ENCODE results near the gene MOAP1.
"Not testable (repeated sequence)": the region's sequence is repeated elsewhere in the genome, so short reads cannot be mapped to it uniquely, and the experiment has no call there.

Gene MOAP1, protein sequence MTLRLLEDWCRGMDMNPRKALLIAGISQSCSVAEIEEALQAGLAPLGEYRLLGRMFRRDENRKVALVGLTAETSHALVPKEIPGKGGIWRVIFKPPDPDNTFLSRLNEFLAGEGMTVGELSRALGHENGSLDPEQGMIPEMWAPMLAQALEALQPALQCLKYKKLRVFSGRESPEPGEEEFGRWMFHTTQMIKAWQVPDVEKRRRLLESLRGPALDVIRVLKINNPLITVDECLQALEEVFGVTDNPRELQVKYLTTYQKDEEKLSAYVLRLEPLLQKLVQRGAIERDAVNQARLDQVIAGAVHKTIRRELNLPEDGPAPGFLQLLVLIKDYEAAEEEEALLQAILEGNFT

GRCh38 chr14:93184391-93185348 lies at the start of gene MOAP1, which contains the start of gene LYSET:
MOAP1 (minus strand) TSS chr14:93184897; CDS start chr14:93184242, 655 bp downstream.
LYSET (plus strand) TSS chr14:93185317; CDS start chr14:93185406, 89 bp downstream.
- DNase-seq, result peak; percentile 80

DNA sequence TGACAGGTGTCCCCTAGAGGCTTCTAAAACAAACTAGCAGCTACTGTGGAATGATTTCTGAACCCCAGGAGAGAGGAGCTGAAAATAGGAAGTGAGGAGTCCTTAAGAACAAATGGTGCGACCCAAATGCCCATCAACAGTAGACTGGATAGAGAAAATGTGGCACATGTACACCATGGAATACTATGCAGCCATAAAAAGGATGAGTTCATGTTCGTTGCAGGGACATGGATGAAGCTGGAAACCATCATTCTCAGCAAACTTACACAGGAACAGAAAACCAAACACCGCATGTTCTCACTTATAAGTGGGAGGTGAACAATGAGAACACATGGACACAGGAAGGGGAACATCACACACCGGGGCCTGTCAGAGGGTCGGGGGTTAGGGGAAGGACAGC lies 48.4 kb upstream of the MOAP1 start:
- not testable (repeated sequence) for DNase-seq

- no peak for DNase-seq
Measured at GRCh38 chr14:93232159-93232558, 47.5 kb upstream of the MOAP1 start.

DNA sequence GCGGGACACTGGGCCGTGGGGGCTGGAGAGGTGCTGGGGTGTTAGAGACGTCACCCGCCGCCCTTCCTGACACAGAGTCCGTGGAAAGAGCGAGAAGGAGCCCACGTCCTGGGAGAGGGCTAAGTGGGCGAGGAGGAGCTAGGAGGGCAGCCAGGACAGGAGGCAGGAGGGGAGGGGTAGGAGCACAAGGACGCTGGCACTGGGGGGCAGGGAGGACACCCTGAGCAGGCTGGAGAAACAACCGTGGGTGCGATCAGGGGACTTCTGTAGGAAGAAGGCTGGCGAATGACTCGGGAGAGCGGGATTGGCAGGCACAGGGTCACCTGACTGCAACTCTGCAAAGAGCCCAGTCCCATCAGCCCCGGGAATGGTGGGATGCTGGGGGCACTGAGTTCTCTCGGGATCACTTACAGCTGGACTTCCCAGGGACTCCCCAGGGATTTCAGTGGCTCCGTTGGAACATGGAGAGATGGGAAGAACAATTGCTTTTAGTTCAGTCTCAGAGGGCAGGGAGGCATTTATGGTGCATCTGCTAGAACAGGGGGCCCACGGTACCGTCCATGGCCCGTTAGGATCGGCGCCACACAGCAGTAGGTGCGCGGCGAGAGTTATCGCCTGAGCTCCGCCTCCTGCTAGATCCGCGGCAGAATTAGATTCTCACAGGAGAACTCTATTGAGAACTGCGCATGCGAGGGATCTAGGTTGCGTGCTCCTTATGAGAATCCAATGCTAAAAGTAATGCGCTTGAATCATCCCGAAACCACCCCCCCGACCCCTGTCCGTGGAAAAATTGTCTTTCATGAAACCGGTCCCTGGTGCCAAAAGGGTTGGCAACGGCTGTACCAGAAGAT lies 46.7 kb upstream of the MOAP1 start:
- peak; percentile 24 for DNase-seq

DNA sequence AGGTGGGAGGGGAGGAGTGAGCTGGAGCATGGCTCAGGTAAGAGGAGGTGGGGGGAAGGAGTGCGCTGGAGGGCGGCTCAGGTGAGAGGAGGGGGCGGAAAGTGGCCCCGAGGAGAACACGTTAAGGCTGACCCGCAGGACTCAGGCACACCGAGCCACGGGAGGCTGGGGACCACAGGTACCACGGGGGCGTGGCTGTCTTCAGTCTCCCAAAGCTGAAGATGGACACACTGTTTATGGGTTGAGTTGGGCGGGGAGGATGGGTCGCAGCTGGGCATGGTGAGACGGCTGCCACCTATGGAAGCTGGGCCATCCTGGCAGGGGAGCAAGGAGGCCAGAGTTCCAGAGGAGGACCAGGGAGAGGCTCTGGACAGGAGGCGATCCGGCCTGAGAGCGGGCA lies 45.8 kb upstream of the MOAP1 start:
- no peak for DNase-seq

DNA sequence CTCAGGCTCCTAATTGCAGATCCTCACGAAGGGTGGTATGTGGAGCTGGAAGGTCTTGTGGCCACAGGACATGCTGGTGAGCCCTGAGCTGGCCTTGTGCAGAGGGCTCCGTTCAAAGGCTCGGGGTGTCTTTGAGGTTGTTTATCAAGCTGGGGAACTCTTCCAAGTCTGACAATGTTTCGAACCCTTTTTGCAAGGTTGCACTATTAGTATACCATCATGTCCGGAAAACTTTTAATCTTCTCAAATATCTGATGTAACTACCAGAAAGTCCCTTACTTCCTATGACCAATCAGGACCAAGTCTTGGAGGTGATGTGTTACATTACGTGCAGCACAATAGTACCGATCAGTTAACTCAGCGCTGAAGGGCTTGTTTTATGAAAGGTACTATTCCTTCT lies 43.9 kb upstream of the MOAP1 start:
- DNase-seq, result no peak

DNA sequence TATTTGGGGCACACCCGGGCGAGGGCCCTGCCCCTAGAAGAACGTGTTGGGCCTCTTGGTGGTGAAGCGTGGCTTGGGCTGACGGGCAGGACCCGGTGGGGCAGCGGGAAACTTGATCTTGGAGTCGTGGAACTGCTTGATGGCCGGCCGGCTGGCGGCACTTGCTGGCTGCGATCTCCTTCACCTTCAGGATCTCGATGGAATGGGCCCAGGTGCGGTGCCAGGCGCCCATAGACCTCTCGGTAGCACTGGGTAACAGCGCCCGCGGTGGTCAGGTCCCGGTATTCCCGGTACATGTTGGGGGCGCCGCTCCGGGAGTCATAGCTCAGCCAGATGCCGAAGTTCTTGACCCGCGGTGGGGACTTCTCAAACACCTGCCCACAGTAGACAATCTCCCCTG lies 38.9 kb upstream of the MOAP1 start:
- DNase-seq, result no peak

DNA sequence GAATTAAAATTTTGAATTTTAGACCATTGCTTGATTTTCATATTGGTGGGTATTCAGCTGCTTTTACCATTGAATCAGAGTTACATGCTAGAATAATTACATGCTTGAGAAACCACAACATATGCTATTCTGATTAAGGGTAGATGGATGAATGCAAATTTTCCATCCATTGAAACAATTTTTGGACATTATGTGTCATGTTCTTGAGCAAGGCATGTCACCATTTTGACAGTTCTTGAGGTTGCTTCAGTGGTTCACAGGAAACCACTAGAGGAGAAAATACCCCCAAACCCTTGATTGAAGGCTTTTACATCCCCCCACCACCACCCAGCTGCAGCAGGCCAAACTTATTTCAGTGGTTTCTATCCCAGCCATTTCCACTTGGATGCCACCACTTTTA lies 35.8 kb upstream of the MOAP1 start:
- no peak for DNase-seq

GRCh38 chr14:93219103-93219726 lies 34.5 kb upstream of the MOAP1 start:
- DNase-seq, result peak; percentile 29

DNA sequence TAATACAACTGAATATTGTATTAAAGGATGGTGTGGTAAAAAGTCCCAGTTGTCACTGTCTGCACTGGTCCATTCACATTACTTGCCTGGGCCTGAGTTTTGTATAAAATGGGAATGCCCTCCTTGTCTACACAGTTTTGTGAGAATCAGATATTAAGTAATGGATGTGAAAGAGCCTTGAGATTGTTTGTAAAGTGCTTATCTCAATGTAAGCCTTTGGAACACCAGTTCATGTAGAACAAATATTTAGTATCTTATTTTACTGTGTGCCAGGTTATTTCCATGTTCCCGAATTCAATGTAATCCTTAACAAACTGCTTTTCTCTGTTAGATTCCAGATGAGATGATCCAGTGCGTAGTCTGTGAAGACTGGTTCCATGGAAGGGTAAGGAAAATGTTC lies 29.9 kb upstream of the MOAP1 start:
- no peak for DNase-seq

DNA sequence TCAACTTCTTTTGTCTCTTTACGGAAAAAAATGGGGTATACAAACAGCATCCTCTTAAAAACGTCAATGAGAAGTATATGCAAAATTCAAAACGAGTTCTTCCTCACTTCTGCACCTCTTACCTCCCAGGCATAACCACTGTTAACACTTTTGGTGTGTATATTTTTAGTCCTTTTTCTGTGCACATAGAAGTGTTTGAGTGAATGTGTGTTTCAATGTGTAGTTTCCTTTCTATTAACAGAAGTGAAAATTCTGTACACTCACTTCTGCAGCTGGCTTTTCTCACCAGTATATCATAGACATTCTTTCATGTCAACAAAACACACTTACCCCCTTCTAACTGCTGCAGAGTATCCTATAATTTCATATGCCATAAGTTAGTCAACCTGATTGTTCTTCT lies 27.7 kb upstream of the MOAP1 start:
- DNase-seq, result no peak

GRCh38 chr14:93207468-93208308 lies 23.0 kb upstream of the MOAP1 start:
- DNase-seq, result no peak

DNA sequence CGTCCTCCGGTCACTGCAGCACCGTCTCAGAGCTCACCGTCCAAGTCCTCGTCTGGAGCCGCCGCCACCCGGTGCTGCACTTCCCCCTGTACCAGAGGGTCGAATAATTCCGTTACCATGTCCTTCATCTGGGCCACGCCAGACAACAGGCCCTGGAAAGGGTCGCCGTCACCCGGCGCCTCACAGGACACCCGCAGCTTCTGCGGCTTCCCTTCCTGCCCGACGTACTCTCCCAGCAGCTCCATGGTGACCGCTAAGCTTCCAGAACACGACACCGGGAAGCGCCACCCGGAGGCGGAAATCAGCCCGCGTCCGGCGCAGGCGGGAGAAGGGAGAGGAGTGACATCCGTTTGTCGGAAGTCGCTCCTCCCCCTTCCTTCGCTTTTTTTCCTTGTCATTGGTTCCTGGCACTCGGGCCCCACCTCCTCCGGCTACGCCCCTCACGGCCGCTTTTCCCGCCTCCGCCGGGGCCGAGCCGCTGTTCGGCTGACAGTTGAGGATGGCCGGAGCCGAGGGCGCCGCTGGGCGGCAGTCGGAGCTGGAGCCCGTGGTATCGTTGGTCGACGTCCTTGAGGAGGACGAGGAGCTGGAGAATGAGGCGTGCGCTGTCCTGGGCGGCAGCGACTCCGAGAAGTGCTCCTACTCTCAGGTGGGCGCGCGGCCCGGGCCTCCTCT lies 22.2 kb upstream of the MOAP1 start, which contains the start of the genes GON7 and UBR7:
TSS of gene GON7 (minus strand) at position 273 of the 675 bp plus-strand sequence. CDS start at position 245, 28 bp downstream.
TSS of gene UBR7 (plus strand) at position 464 of the 675 bp plus-strand sequence. CDS start at position 500, 36 bp downstream.
- peak; percentile 98 for DNase-seq

GRCh38 chr14:93201155-93201704 lies 16.5 kb upstream of the MOAP1 start:
- no peak for DNase-seq

GRCh38 chr14:93200553-93200952 lies 15.9 kb upstream of the MOAP1 start:
- DNase-seq, result no peak

DNA sequence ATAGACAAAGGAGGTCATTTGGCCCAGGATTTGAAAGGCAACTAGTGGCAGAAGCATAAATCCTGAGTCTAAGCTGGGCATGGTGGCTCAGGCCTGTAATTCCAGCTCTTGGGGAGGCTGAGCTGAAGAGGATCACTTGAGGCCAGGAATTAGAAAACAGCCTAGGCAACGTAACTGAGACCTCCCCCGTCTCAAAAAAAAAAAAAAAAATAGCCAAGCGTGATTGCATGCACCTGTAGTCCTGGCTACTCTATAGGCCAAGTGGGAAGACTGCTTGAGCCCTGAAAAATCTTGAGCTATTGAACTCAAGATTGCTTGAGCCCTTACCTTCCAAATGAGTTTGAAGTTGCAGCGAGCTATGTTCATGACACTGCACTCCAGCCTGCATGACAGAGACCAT lies 14.3 kb upstream of the MOAP1 start:
- no peak for DNase-seq

- no peak for DNase-seq
Measured at GRCh38 chr14:93195316-93195999, 10.8 kb upstream of the MOAP1 start.

- DNase-seq, result no peak
Measured at GRCh38 chr14:93186956-93187355, 2.3 kb upstream of the MOAP1 start.

- no peak for DNase-seq
Measured at GRCh38 chr14:93186466-93186865, 1.8 kb upstream of the MOAP1 start.

GRCh38 chr14:93185349-93185720 lies 638 bp upstream of the MOAP1 start:
- no peak for DNase-seq
